Esophagus squamous epithelium (tissue), 4 donors: Measurements from ENCODE around the gene MSH2.

Experiments used
- CTCF ChIP-seq, 6 experiments: fragments of 450-650 bp in 4 of 6; fragments of 200-600 bp in 2 of 6; sonication (generic) in 2 of 6; IDR thresholded peaks; one replicate each; pipeline ENCODE4 v1.5.1; 2016 to 2019; ENCODE audit warnings: antibody characterized with exemption in 6 of 6, mild to moderate bottlenecking in 4 of 6, moderate library complexity in 4 of 6
- POLR2A ChIP-seq, 4 donors: fragments of 450-650 bp; IDR thresholded peaks; one replicate each; pipeline ENCODE4 v1.6.1; 2017; ENCODE audit warnings: antibody characterized with exemption in 4 of 4, mild to moderate bottlenecking in 4 of 4, moderate library complexity in 3 of 4

DNA sequence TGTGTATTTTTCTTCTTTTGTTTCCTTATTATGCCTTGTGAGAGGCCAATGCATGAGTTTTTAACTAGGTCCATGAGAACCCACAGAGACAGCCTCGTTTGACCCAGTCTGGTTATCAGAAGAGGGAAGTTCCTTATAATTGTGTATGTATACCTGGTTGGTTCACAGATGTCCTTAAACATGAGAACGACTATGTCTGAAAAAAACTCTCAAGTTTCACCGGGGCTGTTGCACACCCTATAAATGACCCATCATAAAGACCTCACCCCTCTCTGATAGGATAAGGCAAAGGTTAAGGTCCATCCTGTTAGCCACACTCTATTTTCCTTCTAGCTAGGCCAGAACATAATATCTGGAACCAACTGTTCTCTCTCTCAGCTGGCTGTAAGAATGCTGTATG is 42.7 kb upstream of the MSH2 start:
- TF ChIP-seq CTCF (IDR thresholded peaks at IDR 0.05) (no peak), POLR2A (IDR thresholded peaks at IDR 0.05) (no peak)
